Calu3 (cell line): ENCODE results near the gene PSMD6. TPM values are rescaled to one million over a fixed set of nuclear protein-coding genes. Genes with fewer than 3 reads are reported as not detected.

Experiments
- BruUV-seq: library from RNA; stranded (reverse); fragments of 400-500 nt; replicated peaks from 2 replicates; lab custom pipeline; 2021; lab: Mats Ljungman, UMichigan
- CTCF ChIA-PET: fragments of 300-600 bp; sonication (Branson Sonifier 250); formaldehyde crosslinking; loops from one replicate; lab custom pipeline; 2022; ENCODE audit warnings: antibody characterized with exemption; lab: Charles Lee
- DNase-seq: peaks from one replicate; pipeline ENCODE4 v3.0.0; 2022
- H3K27ac Mint-ChIP-seq: one replicate; pipeline ENCODE4 v1.8.0; 2022; ENCODE audit warnings: mixed read lengths; ENCODE audit not compliant: unreplicated experiment
- H3K27me3 Mint-ChIP-seq: one replicate; pipeline ENCODE4 v1.8.0; 2022; ENCODE audit warnings: mixed read lengths; ENCODE audit not compliant: unreplicated experiment
- H3K36me3 Mint-ChIP-seq: one replicate; pipeline ENCODE4 v1.8.0; 2022; ENCODE audit warnings: mild to moderate bottlenecking, moderate library complexity, mixed read lengths; ENCODE audit not compliant: insufficient read depth, unreplicated experiment
- H3K4me1 Mint-ChIP-seq: one replicate; pipeline ENCODE4 v1.8.0; 2022; ENCODE audit warnings: mild to moderate bottlenecking, low read depth, mixed read lengths; ENCODE audit not compliant: unreplicated experiment
- H3K4me3 Mint-ChIP-seq: one replicate; pipeline ENCODE4 v1.8.0; 2022; ENCODE audit warnings: mild to moderate bottlenecking, low read depth, moderate library complexity, mixed read lengths; ENCODE audit not compliant: unreplicated experiment
- H3K9me3 Mint-ChIP-seq: one replicate; pipeline ENCODE4 v1.8.0; 2022; ENCODE audit warnings: low read depth, mixed read lengths; ENCODE audit not compliant: unreplicated experiment
- intact Hi-C: fragments of 100-400 bp; cut with micrococcal nuclease; formaldehyde crosslinking; loops from one replicate; pipeline ENCODE4 v1.10.0; 2022; ENCODE audit not compliant: unreplicated experiment
- total RNA-seq: library from RNA; stranded (reverse); gene quantifications from 2 replicates; pipeline ENCODE4 v1.2.3, GENCODE V29; 2022
- TF ChIP-seq, protein P1 (sequence below): fragments of 200-600 bp; IDR thresholded peaks from one replicate; pipeline ENCODE4 v1.8.0; 2022; ENCODE audit warnings: antibody characterized with exemption; ENCODE audit not compliant: unreplicated experiment

Gene PSMD6
- total RNA-seq, 1 experiment from 2014 or later: 73.3 TPM

DNA sequence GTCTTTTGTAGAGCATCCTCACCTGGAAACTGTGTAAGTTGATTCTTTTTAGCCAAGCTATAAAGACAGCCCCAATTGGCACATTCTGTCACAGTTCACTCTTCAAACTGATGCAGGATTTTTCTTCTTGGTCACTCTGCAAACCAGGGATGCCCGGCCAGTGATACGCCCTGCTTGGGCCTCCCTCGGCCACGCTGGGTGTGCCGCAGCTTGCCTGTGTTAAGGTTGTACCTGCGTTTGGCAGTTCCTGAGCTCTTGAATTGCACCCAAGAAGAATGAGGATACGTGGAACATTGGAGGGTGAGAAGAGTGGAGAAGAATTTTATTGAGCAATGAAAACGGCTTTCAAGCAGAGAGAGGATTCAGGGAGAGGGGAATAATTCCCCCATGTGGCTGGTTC is 49.9 kb downstream of the PSMD6 start:
- H3K9me3 Mint-ChIP-seq: no peaks in the 10 kb centered on the region
- intact Hi-C loops: no loop called here
- CTCF ChIA-PET: no interaction called here
- peaks cover 39% of the 10 kb centered on the region for H3K4me1 Mint-ChIP-seq
- no peak overlapping the region for H3K4me3 Mint-ChIP-seq
- no peak overlapping the region for H3K27ac Mint-ChIP-seq
- no peak for DNase-seq
- TF ChIP-seq, protein P1, sequence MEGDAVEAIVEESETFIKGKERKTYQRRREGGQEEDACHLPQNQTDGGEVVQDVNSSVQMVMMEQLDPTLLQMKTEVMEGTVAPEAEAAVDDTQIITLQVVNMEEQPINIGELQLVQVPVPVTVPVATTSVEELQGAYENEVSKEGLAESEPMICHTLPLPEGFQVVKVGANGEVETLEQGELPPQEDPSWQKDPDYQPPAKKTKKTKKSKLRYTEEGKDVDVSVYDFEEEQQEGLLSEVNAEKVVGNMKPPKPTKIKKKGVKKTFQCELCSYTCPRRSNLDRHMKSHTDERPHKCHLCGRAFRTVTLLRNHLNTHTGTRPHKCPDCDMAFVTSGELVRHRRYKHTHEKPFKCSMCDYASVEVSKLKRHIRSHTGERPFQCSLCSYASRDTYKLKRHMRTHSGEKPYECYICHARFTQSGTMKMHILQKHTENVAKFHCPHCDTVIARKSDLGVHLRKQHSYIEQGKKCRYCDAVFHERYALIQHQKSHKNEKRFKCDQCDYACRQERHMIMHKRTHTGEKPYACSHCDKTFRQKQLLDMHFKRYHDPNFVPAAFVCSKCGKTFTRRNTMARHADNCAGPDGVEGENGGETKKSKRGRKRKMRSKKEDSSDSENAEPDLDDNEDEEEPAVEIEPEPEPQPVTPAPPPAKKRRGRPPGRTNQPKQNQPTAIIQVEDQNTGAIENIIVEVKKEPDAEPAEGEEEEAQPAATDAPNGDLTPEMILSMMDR: no peak
- H3K27me3 Mint-ChIP-seq: no peaks in the 10 kb centered on the region
- BruUV-seq: no TSS peak
- H3K36me3 Mint-ChIP-seq: peaks cover 5% of the 10 kb centered on the region

DNA sequence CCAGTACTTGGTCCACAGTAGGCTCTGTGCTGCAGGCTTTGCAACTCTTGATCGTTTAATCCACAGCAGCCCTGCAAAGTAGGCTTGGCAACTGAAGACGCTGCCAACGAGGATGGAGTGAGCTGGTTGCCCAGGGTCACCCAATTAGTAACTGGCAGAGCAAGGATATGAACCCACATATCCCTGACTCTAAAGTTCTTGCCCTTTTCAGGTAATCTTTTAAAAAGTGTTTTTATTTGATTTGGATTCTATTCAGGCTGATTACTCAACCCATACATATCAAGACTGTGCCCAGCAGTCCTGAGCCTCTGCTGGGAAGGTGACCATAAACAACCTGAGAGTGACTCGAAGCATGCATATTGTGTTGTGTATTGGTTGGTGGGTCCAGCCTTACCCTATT is 50.3 kb downstream of the PSMD6 start:
- Mint-ChIP-seq H3K27ac (no peak overlapping the region), H3K9me3 (no peaks in the 10 kb centered on the region), H3K36me3 (peaks cover 5% of the 10 kb centered on the region), H3K4me1 (peaks cover 43% of the 10 kb centered on the region), H3K27me3 (no peaks in the 10 kb centered on the region), H3K4me3 (no peak overlapping the region)
- no peak for DNase-seq
- CTCF ChIA-PET: no interaction called here
- BruUV-seq: no TSS peak
- intact Hi-C loops: no loop called here
- TF ChIP-seq, protein P1: no peak

DNA sequence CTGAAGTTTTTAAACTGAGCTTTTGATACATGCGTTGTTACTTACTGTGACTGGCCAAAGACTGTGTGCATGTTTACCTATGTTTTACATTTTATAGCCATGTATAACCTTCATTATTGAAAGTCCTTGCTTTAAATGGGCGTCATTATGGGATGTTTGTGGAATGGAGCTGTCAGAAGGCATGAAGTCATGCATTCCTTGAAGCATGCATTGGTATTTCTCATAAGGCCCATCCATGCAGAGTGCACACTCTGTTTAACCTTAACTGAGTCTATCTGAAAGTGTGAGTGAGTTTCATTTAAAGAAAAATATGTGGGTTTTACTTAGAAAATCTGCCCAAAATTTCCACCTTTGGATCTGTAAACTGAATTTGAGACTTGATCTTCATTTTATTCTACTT is 51.1 kb downstream of the PSMD6 start:
- H3K27me3 Mint-ChIP-seq: no peaks in the 10 kb centered on the region
- H3K27ac Mint-ChIP-seq: no peak overlapping the region
- intact Hi-C loops: no loop called here
- BruUV-seq: no TSS peak
- H3K4me1 Mint-ChIP-seq: peaks cover 44% of the 10 kb centered on the region
- no peak overlapping the region for H3K4me3 Mint-ChIP-seq
- H3K36me3 Mint-ChIP-seq: peaks cover 5% of the 10 kb centered on the region
- DNase-seq: no peak
- CTCF ChIA-PET: interaction anchor here (0.6 kb wide), 1 partner anchor 287 kb away, joined by 3 read pairs; no protein-coding TSS in a partner anchor
- TF ChIP-seq, protein P1: no peak
- H3K9me3 Mint-ChIP-seq: no peaks in the 10 kb centered on the region

DNA sequence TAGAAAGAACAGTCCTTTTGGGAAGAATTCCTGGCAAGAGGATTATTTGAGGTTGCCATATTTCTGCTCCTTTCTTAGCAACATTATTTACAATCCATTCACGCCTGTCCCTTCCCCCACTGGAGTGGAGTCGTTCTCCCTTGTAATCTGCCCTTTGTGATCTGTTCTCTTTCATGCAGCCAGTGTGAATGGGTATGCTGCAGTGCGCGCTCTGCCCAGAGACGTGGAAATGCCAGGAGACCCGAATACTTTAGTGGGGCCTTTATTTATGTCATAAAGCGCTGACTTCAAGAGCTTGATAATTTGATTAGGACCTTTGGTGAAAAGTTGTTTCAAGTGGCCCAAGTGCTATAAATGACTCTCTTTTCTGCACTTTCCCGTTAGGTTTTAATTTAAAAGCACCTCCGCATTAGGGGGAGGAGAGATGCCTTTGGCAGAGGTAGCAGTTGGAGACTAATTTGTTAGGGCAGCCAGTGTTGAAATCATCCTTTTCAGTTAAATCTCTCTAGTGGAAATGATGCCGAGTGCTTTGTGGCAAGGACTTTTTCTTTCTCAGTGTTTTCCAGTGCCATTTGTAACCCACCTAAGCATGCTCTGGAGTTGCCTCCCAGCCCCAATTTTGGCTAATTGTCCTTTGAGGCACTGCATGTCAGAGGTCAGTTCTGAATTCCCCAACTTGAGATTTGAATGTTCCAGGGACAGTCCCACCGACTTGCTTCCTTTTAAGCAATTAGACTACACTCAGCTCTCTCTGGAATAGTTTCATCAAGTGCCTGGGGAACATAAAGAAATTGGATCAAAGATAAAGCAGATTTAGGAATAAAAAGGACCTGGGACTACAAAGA is 52.4 kb downstream of the PSMD6 start:
- H3K27ac Mint-ChIP-seq: no peak overlapping the region
- no peaks in the 10 kb centered on the region for H3K9me3 Mint-ChIP-seq
- H3K4me1 Mint-ChIP-seq: peaks cover 33% of the 10 kb centered on the region
- TF ChIP-seq, protein P1: no peak
- no TSS peak for BruUV-seq
- CTCF ChIA-PET: no interaction called here
- no peaks in the 10 kb centered on the region for H3K27me3 Mint-ChIP-seq
- intact Hi-C loops: no loop called here
- no peak overlapping the region for H3K4me3 Mint-ChIP-seq
- no peak for DNase-seq
- peaks cover 5% of the 10 kb centered on the region for H3K36me3 Mint-ChIP-seq
